AG04450 (cell line): ENCODE results near the gene SIGLEC9. TPM values are rescaled to one million over a fixed set of nuclear protein-coding genes. Genes with fewer than 3 reads are reported as not detected.
A peak's percentile ranks its signal among the peaks of the same experiment; 100 is the strongest.

Experiments
- CTCF ChIA-PET: fragments of 300-600, 350-600 bp; formaldehyde crosslinking; extraction: SDS; loops from one replicate; lab custom pipeline; 2022; ENCODE audit warnings: antibody characterized with exemption, inconsistent platforms; lab: Charles Lee
- POLR2A ChIA-PET: fragments of 350-600 bp; formaldehyde crosslinking; extraction: SDS; loops from one replicate; lab custom pipeline; 2021; ENCODE audit warnings: antibody characterized with exemption, inconsistent platforms; lab: Yijun Ruan, JAX
- DNase-seq: peaks from one replicate; pipeline ENCODE4 v3.0.0-alpha.2; 2011; ENCODE audit warnings: low read depth, low spot score
- H3K27ac ChIP-seq: one replicate; pipeline ENCODE4 v1.5.1; 2012; ENCODE audit warnings: low read depth, low read length, control low read depth
- H3K27me3 ChIP-seq: one replicate; pipeline ENCODE4 v1.6.0; 2012; ENCODE audit warnings: low read length; ENCODE audit not compliant: control insufficient read depth, insufficient read depth
- H3K4me3 ChIP-seq: 2 replicates; pipeline ENCODE4 v1.5.1; 2011; ENCODE audit warnings: mild to moderate bottlenecking, low read depth, low read length, control low read depth
- H3K9me3 ChIP-seq: 2 replicates; pipeline ENCODE4 v1.5.1; 2012; ENCODE audit warnings: low read length; ENCODE audit not compliant: control insufficient read depth, insufficient read depth
- polyA plus RNA-seq: library from polyadenylated mRNA; depleted of rRNA; stranded (reverse); fragments of >200 nt; gene quantifications from 2 replicates; pipeline ENCODE4 v1.2.3, GENCODE V29; 2011
- TF ChIP-seq, protein P1 (sequence below): IDR thresholded peaks from 2 replicates; pipeline ENCODE4 v1.5.1; 2011; ENCODE audit warnings: low read depth, low read length, control low read depth, inconsistent platforms

Gene SIGLEC9
- polyA plus RNA-seq, 1 experiment = not detected

DNA sequence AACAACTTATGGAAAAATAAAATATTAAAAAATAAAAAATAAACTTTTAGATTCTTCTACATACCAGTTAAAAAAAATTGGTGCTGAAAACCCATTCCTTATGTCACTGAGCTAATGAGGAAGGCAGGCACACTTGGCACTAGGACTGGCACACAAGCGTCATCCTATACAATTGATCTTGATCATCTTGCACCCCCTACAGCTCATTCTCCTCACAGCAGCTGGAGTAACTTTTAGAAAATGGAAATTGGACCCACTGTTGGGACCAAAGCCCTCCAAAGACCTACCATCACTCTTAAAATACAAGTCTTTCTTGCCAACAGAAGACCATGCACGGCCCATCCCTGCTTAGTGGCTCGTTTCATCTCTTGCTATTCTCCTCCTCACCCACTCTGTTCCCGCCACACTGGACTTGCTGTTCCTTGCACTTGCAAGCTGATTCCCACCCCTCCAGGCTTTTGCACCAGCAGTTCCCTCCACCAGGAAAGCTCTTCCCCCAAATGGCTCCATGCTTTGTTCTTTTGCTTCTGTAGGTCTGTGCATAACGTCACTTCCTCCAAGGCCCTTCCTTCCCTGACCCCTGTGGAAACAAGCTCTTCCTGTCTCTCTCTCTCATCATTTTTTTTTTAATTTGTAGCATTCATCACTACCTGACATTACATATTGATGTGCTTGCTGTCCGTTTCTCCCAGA is 28.1 kb upstream of the SIGLEC9 start:
- no peak for DNase-seq
- no peaks in the 10 kb centered on the region for H3K27me3 ChIP-seq
- TF ChIP-seq, protein P1, sequence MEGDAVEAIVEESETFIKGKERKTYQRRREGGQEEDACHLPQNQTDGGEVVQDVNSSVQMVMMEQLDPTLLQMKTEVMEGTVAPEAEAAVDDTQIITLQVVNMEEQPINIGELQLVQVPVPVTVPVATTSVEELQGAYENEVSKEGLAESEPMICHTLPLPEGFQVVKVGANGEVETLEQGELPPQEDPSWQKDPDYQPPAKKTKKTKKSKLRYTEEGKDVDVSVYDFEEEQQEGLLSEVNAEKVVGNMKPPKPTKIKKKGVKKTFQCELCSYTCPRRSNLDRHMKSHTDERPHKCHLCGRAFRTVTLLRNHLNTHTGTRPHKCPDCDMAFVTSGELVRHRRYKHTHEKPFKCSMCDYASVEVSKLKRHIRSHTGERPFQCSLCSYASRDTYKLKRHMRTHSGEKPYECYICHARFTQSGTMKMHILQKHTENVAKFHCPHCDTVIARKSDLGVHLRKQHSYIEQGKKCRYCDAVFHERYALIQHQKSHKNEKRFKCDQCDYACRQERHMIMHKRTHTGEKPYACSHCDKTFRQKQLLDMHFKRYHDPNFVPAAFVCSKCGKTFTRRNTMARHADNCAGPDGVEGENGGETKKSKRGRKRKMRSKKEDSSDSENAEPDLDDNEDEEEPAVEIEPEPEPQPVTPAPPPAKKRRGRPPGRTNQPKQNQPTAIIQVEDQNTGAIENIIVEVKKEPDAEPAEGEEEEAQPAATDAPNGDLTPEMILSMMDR = no peak; the same call in 1 of the 2 replicates
- no peak overlapping the region for H3K4me3 ChIP-seq
- no peak overlapping the region for H3K27ac ChIP-seq
- POLR2A ChIA-PET = no interaction called here
- CTCF ChIA-PET = interaction anchor here (0.8 to 3.2 kb wide), 8 partner anchors 8 to 302 kb away, joined by 3 to 34 read pairs (median 3); no protein-coding TSS in a partner anchor
- H3K9me3 ChIP-seq = no peaks in the 10 kb centered on the region

DNA sequence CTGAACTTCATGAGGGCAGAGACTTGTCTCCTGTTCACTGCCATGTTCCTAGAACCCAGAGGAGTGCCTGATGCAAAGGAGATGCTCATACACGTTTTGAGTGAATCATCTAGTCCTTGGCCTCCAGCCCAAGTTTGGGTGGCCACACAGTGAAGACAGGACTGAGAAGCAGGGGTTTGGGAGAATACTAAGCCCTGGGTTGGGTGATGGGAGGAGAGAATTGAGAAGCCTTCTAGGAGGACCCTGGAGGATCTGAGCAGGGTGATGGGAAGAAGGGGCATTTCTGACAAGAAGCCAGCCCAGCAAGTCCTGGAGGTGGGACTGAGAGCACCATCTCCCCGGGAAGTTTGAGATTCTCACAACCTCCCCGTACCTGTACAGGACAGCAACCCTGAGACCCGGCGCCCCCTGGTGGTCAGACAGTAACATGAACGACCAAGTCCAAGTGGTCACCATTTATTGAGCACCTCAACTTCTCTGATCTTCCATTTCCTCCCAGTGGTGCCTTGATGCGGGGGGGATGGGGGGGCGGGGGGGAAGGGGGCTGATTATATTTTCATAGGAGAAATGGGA is 27.5 kb upstream of the SIGLEC9 start:
- ChIA-PET POLR2A (no interaction called here), CTCF (interaction anchor here (0.8 to 3.2 kb wide), 7 partner anchors 8 to 301 kb away, joined by 3 to 34 read pairs (median 3); no protein-coding TSS in a partner anchor)
- H3K4me3 ChIP-seq = no peak overlapping the region
- TF ChIP-seq, protein P1 = peak; percentile 67
- H3K27me3 ChIP-seq = no peaks in the 10 kb centered on the region
- H3K9me3 ChIP-seq = no peaks in the 10 kb centered on the region
- H3K27ac ChIP-seq = no peak overlapping the region
- no peak for DNase-seq

DNA sequence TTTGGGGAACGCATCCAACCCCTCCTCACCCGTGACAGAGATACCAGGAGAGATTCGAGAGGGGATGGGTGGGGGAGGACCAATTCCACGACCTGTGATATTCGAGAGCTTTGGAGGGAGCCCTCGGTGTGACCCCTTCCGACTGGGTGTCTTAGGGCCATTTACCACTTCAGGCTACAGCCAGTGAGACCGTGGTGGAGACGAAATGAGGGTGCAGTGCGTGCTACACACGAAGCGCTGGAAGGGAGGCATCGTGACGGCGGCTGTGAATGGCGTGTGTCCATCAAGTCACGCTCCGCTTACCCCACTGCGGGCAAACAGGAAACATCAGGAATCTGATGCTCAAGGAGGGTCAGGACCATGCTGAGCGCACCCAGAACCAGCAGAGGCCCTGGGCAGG is 26.9 kb upstream of the SIGLEC9 start:
- Histone ChIP-seq H3K9me3 (no peaks in the 10 kb centered on the region), H3K27ac (no peak overlapping the region), H3K4me3 (no peak overlapping the region), H3K27me3 (no peaks in the 10 kb centered on the region)
- TF ChIP-seq, protein P1 = no peak
- CTCF ChIA-PET = interaction anchor here (0.6 to 1.2 kb wide), 2 partner anchors 60 to 79 kb away, joined by 4 to 9 read pairs; no protein-coding TSS in a partner anchor
- POLR2A ChIA-PET = no interaction called here
- no peak for DNase-seq

DNA sequence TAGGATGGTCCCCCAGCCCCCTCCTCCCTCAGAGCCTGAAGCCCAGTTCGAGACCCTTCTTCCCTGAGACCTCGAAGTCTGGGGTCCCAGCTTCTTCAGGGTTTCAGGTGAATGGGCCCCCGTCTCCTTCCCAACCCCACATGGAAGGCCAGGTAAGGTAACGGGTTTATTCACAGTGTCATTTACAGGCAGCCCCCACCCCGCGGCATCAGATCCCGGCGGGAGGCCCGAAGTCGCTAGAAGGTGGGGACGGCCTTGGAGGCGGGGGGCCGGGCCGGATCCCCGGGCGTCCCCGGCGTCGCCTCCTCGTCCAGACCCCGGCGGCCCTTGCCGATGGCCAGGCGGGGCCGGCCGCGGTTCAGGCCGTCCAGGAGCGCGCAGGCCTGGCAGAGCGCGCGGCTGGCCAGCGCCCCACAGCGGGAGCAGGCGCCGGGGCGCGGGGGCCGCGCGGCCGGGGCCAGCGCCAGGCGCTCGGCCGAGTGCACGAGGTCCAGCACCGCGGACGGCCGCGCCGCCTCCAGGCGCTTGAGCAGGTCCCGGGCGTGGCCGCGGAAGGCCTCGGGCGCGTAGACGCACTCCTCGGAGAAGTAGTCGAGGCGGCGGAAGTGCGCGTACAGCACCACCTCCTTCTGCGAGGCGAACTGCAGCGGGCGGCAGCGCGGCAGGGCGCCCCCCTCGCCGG is 26.2 kb upstream of the SIGLEC9 start:
- Histone ChIP-seq H3K9me3 (no peaks in the 10 kb centered on the region), H3K4me3 (no peak overlapping the region), H3K27ac (no peak overlapping the region), H3K27me3 (no peaks in the 10 kb centered on the region)
- TF ChIP-seq, protein P1 = no peak
- POLR2A ChIA-PET = no interaction called here
- CTCF ChIA-PET = interaction anchor here (0.6 to 1.2 kb wide), 2 partner anchors 59 to 80 kb away, joined by 4 to 9 read pairs; no protein-coding TSS in a partner anchor
- DNase-seq = no peak
